Small intestine (tissue), 7 donors: Measurements from ENCODE around the gene BSND. TPM values are rescaled to one million over a fixed set of nuclear protein-coding genes. Genes with fewer than 3 reads are reported as not detected.

Experiments used
- DNase-seq, 2 donors: peaks; one replicate each; pipeline versions ENCODE4 v3.0.0 to v3.0.0-alpha.2; 2013
- FAIRE-seq: peaks from 2 replicates; lab custom pipeline; 2012; peaks lifted over from hg19 to GRCh38; lab: Jason Lieb, UNC
- H3K27ac ChIP-seq, 3 donors: one replicate each; pipeline ENCODE4 v1.5.1; 2013; ENCODE audit warnings: low read length in 2 of 3, mild to moderate bottlenecking in 2 of 3, control low read depth in 1 of 3, inconsistent platforms in 1 of 3, low read depth in 1 of 3, moderate library complexity in 1 of 3
- H3K27me3 ChIP-seq, 3 donors: one replicate each; pipeline ENCODE4 v1.6.1; 2013; ENCODE audit warnings: low read length in 3 of 3, inconsistent platforms in 1 of 3; ENCODE audit not compliant: control insufficient read depth in 3 of 3, insufficient read depth in 3 of 3
- H3K36me3 ChIP-seq, 3 donors: one replicate each; pipeline ENCODE4 v1.6.1; 2013; ENCODE audit warnings: low read length in 3 of 3, inconsistent platforms in 1 of 3, low read depth in 1 of 3, mild to moderate bottlenecking in 1 of 3, moderate library complexity in 1 of 3; ENCODE audit not compliant: control insufficient read depth in 3 of 3, insufficient read depth in 2 of 3
- H3K4me1 ChIP-seq, 3 donors: one replicate each; pipeline ENCODE4 v1.6.1; 2013; ENCODE audit warnings: low read length in 2 of 3, inconsistent platforms in 1 of 3, low read depth in 1 of 3, mild to moderate bottlenecking in 1 of 3, moderate library complexity in 1 of 3; ENCODE audit not compliant: control insufficient read depth in 3 of 3, insufficient read depth in 2 of 3
- H3K4me3 ChIP-seq, 3 donors: one replicate each; pipeline ENCODE4 v1.5.1; 2013; ENCODE audit warnings: low read length in 3 of 3, control low read depth in 1 of 3, inconsistent platforms in 1 of 3, low read depth in 1 of 3, mild to moderate bottlenecking in 1 of 3, moderate library complexity in 1 of 3
- H3K9me3 ChIP-seq, 2 donors: one replicate each; pipeline ENCODE4 v1.6.1; 2013; ENCODE audit warnings: low read depth in 1 of 2, low read length in 1 of 2; ENCODE audit not compliant: control insufficient read depth in 2 of 2, insufficient read depth in 1 of 2
- whole genome bisulfite sequencing, 3 donors: extraction: QIAGEN DNeasy Blood & Tissue Kit; methylation state at CpG; one replicate each; pipeline ENCODE4 v1.1.7; 2013; 5-methylcytosine and 5-hydroxymethylcytosine counted together
- polyA plus RNA-seq, 4 donors: library from polyadenylated mRNA; stranded (reverse) in 3 of 4; unstranded in 1 of 4; fragments of 200-250 nt in 3 of 4; fragments of 120-200 nt in 1 of 4; gene quantifications; one replicate each; pipeline versions ENCODE4 v1.2.1 to v1.2.3, GENCODE V29; 2013
- donor health status: healthy with polysubstance abuse.
- donor health status: control.
- donor health status: control.
- donor health status: Bipolar disorder and iron deficiency.
- donor health status: healthy.

Gene BSND
- polyA plus RNA-seq, 4 donors, result 0.01 TPM; not detected in 2

DNA sequence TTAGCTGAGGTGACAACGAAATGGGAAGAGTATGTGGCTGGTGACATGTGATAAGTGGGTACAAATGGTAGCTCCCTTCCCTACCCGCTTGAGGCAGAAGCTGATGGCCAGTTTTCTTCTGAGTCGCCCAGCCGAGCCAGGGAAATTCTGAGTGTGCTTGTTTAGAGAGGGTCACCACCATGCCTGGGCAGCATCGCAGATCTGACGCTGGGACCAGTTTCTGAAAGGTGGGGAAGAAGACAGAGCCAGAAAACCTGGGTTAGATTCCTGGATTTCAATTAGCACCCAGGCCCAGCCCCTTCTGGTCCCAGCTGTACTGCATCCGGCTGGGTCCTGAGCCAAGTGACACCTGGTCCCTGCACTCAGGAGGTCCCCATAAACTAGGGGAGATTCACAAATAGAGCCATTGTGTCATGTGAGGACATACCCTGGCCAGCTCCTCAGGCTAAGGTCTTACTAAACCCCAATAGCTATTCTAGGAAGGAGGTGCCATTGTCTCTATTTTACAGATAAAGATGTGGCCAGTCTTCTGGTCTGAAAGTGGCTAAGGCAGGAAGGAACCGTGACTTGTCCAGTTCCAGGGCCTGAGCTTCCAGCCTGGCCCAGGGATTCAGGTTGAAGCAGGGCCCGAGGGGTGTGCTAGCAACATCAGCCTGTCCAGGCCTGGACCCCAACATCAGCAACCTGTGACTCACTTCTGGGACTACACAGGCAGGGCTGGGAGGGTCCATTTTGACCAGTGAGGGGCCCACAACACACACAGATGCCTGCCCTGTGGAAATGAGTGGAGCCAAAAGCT, 20.0 kb upstream of the BSND start:
- FAIRE-seq (no peak), DNase-seq (no peak)
- WGBS, 3 donors, result 92% methylated on average over 9 of the region's 9 CpGs
- H3K4me3 ChIP-seq, result no peak overlapping the region
- H3K4me1 ChIP-seq, result peaks cover 0 to 5% (median 0%) of the 10 kb centered on the region in 3 donors
- H3K27ac ChIP-seq, result no peak overlapping the region
- peaks cover 0 to 31% (median 2%) of the 10 kb centered on the region in 3 donors for H3K27me3 ChIP-seq
- H3K36me3 ChIP-seq, result peaks cover 0 to 2% (median 0%) of the 10 kb centered on the region in 3 donors
- no peaks in the 10 kb centered on the region for H3K9me3 ChIP-seq

DNA sequence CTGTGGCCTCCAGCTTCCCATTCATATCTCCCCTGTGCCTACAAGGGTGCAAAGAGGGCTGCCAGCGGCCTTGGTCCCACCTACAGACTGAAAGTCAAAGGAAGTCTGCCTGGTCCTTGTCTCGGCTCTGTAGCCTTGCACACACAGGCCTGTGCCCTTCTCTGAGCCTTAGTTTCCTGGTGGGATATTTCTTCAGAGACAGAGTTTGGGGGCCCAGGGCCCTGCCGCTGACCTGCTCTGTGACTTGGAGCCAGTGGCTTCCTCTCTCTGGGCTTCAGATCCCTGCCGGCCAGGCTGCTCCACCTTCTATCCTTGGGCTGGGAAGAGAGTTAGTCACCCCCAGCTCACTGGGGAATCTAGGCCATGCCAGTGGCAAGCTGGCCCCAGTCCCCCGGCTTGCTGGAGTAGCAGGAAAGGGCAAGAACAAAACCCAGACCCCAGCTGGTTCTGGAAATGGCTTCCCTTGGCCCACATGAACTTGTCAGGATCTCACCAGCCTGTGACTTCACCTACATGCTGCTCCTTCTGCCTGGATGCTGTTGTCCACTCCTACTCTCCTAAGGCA, 19.3 kb upstream of the BSND start:
- FAIRE-seq (no peak), DNase-seq (no peak)
- H3K27ac ChIP-seq, result no peak overlapping the region
- 44 to 67% (median 54%) methylated on average over 5 of the region's 5 CpGs for WGBS, 3 donors
- no peak overlapping the region for H3K4me3 ChIP-seq
- H3K4me1 ChIP-seq, result peaks cover 0 to 5% (median 0%) of the 10 kb centered on the region in 3 donors
- H3K9me3 ChIP-seq, result no peaks in the 10 kb centered on the region
- H3K36me3 ChIP-seq, result peaks cover 0 to 2% (median 0%) of the 10 kb centered on the region in 3 donors
- H3K27me3 ChIP-seq, result peaks cover 0 to 31% (median 2%) of the 10 kb centered on the region in 3 donors

DNA sequence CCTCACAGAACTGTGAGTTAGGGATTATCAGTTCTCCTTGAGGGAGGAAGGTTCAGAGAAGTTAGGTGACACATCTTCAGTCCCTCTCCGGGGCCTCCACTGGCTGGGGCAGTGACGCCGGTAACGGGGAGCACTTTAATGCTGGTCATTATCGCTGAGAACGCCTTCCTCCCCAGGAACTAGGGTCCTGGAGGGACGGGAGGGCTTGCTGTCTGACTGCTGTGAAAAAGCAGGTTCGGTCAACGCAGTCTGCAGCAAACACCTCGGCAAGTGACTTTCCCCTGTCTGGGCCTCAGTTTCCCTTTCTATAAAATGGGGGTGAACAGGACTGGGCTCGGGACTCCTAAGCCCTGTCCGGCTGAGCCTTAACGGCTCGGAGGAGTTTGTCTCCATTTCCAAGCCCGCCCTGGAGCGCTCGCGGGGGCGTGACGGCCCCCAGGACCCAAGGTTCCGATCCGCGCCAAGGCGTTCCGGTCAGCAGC, 18.6 kb upstream of the BSND start:
- H3K4me1 ChIP-seq, result peaks cover 0 to 5% (median 0%) of the 10 kb centered on the region in 3 donors
- peak overlapping the region; percentile 12 to 25 (median 22) for H3K4me3 ChIP-seq
- H3K9me3 ChIP-seq, result no peaks in the 10 kb centered on the region
- WGBS, 3 donors, result 13 to 24% (median 22%) methylated on average over 25 of the region's 25 CpGs
- DNase-seq, result no peak
- peaks cover 0 to 2% (median 0%) of the 10 kb centered on the region in 3 donors for H3K36me3 ChIP-seq
- no peak for FAIRE-seq
- H3K27ac ChIP-seq, result no peak overlapping the region
- H3K27me3 ChIP-seq, result peaks cover 0 to 31% (median 2%) of the 10 kb centered on the region in 3 donors

DNA sequence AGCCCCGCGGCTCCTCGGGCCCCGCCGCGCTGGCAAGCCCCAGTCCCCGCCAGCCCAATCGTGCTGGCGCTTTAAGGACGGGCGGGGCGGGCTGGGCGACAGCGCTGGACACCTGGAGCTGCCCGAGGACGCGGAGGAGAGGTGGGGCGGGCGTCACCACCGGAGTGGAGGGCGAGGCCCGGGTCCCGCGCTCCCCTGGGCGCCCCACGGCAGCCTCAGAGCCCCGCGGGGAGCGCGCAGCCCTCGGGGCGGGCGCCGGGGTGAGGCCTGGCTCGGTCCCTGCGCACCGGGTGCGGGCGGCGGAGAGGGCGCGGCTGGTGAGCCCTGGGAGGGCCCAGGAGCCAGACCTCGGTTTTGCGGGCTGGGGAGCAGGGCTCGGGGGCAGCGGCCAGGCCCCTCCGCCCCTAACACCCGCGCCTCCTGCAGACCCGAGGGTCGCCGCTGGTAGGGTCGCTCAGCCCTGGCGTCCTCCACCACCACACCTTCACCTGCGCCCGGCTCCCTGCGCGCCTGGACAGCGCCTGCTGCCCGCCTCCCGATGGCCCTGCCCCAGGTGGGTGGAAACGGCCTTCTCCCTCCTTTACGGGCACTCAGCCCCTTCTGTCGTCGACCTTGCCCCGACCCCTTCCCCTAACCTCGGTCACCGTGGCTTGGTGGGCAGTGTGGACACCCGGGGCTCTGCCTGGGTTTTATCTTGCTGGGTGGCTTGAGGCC, 18.0 kb upstream of the BSND start, which contains the start of gene TMEM61:
Gene TMEM61, plus strand, starts transcription at position 101 of the 714 bp plus-strand sequence. Its CDS starts 438 bp downstream, at position 539.
- FAIRE-seq (no peak), DNase-seq (peak; percentile 63 to 65)
- Histone ChIP-seq H3K4me3 (peak within 1 kb of the TSS; percentile 19 to 25 (median 22)), H3K27me3 (peaks cover 0 to 31% (median 2%) of the 10 kb centered on the region in 3 donors), H3K36me3 (peaks cover 0 to 2% (median 0%) of the 10 kb centered on the region in 3 donors), H3K27ac (peak within 1 kb of the TSS in 1 of 3 donors; percentile 37), H3K4me1 (peaks cover 0 to 5% (median 0%) of the 10 kb centered on the region in 3 donors), H3K9me3 (no peaks in the 10 kb centered on the region)
- WGBS, 3 donors, result 3 to 9% (median 6%) methylated on average over 39 to 69 of the region's 69 CpGs

DNA sequence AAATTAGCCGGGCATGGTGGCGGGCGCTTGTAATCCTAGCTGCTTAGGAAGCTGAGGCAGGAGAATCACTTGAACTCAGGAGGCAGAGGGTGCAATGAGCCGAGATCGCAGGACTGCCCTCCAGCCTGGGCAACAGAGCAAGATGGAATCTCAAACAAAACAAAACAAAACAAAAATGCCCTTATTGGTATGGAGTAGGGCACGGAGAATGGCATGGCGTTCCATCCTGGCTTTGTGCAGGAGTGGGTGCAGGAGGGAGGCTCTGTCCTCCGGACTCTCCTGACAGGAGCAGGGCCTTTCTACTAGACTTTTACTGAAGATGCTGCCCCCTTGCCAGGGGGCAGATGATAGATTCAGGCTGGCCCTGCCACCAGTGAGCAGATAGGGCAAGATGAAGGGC, 17.3 kb upstream of the BSND start:
- peaks cover 0 to 2% (median 0%) of the 10 kb centered on the region in 3 donors for H3K36me3 ChIP-seq
- DNase-seq (no peak), FAIRE-seq (no peak)
- peaks cover 0 to 31% (median 2%) of the 10 kb centered on the region in 3 donors for H3K27me3 ChIP-seq
- H3K27ac ChIP-seq, result no peak overlapping the region
- 88 to 91% (median 89%) methylated on average over 8 of the region's 8 CpGs for WGBS, 3 donors
- no peak overlapping the region for H3K4me3 ChIP-seq
- H3K4me1 ChIP-seq, result peaks cover 0 to 5% (median 0%) of the 10 kb centered on the region in 3 donors
- no peaks in the 10 kb centered on the region for H3K9me3 ChIP-seq

DNA sequence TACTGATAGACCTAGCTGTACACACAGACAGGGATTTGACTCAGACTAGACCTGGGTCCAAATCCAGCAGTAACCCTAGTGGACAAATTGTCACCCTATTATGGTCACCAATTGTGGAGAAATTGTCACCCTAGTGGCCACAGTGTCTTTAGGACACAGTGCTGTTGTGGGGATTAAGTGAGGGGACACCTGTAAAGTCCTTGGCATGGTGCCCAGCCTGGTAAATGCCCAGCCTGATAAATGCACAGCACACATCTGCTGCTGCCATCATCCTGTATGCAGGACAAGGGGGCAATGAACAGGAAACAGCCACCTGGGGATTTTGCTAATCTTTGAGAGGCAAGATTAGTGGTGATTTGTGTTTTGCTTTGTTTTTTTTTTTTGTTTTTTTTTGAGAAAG, 16.0 kb upstream of the BSND start:
- H3K36me3 ChIP-seq, result peaks cover 0 to 2% (median 0%) of the 10 kb centered on the region in 3 donors
- no peaks in the 10 kb centered on the region for H3K9me3 ChIP-seq
- peak in 1 of 2 donors; percentile 43 for DNase-seq
- no peak for FAIRE-seq
- peaks cover 0 to 28% (median 2%) of the 10 kb centered on the region in 3 donors for H3K27me3 ChIP-seq
- no peak overlapping the region for H3K27ac ChIP-seq
- no peak overlapping the region for H3K4me3 ChIP-seq
- peaks cover 0 to 5% (median 0%) of the 10 kb centered on the region in 3 donors for H3K4me1 ChIP-seq

DNA sequence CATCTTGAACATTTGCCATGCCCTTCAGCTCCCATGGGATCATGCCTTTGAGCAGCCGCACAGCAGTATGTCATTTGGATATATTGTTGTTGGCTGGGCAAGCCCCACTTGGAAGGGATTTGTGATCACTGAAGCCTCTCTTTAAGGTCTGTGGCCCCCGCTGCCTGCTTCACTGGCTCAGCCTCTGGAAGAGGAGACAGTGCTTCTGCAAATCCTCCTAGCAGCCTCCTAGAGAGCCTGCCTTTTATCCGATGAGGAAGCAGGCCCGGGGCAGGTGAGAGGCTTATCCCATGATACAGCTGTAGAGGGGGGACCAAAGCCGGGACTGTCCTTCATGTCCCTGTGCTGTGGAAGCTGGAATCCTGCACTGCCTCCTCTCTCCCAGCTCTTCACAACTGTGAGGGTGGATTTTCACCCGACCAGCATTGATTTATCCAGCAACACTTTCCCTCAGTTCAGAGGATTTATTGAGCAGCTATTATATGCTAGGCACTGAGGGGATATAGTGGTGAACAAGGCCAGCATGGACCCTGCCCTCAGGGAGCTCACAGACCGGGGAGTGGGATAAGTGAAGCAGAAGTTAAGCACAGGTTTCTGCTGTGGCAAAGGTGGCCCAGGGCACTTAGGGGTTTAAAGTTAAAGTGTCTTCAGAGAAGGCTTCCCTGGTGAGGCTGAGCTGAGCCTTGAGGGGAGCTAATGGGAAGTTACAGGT, 14.4 kb upstream of the BSND start:
- Histone ChIP-seq H3K27ac (no peak overlapping the region), H3K4me1 (peaks cover 0 to 5% (median 0%) of the 10 kb centered on the region in 3 donors), H3K27me3 (peaks cover 0 to 18% (median 2%) of the 10 kb centered on the region in 3 donors), H3K36me3 (peaks cover 0 to 2% (median 0%) of the 10 kb centered on the region in 3 donors), H3K4me3 (no peak overlapping the region), H3K9me3 (no peaks in the 10 kb centered on the region)
- FAIRE-seq (no peak), DNase-seq (no peak)
- 69 to 72% (median 71%) methylated on average over 7 of the region's 7 CpGs for WGBS, 3 donors
